Spleen (tissue), 13 donors: Measurements from ENCODE around the gene WDR70. TPM values are rescaled to one million over a fixed set of nuclear protein-coding genes. Genes with fewer than 3 reads are reported as not detected.
"Not testable (repeated sequence)": the region's sequence is repeated elsewhere in the genome, so short reads cannot be mapped to it uniquely, and the experiment has no call there.

Experiments
- DNase-seq: peaks from one replicate; pipeline ENCODE4 v3.0.0-alpha.2; 2020
- H3K27ac ChIP-seq, 8 donors: fragments of 200-600 bp; sonication (generic) in 7 of 8; 1 replicate in 4 of 8; 2 replicates in 4 of 8; pipeline versions ENCODE4 v1.5.0 to v1.8.0; 2016 to 2021; ENCODE audit warnings: inconsistent platforms in 4 of 8, mild to moderate bottlenecking in 4 of 8, moderate library complexity in 1 of 8
- H3K27me3 ChIP-seq, 7 donors: fragments of 200-600 bp; sonication (generic) in 6 of 7; replicated peaks in 1 of 7; 1 replicate in 4 of 7; 2 replicates in 3 of 7; pipeline versions ENCODE4 v1.5.0 to v1.8.0; 2016 to 2021; ENCODE audit warnings: inconsistent platforms in 3 of 7, mild to moderate bottlenecking in 1 of 7
- H3K36me3 ChIP-seq, 6 donors: fragments of 200-600 bp; sonication (generic) in 5 of 6; 1 replicate in 4 of 6; 2 replicates in 2 of 6; pipeline versions ENCODE4 v1.5.0 to v1.8.0; 2016 to 2021; ENCODE audit warnings: inconsistent platforms in 2 of 6
- H3K4me1 ChIP-seq, 6 donors: fragments of 200-600 bp; sonication (generic) in 5 of 6; 1 replicate in 3 of 6; 2 replicates in 3 of 6; pipeline versions ENCODE4 v1.5.0 to v1.8.0; 2016 to 2021; ENCODE audit warnings: inconsistent platforms in 3 of 6
- H3K4me3 ChIP-seq, 8 donors: fragments of 200-600 bp; sonication (generic) in 7 of 8; 1 replicate in 4 of 8; 2 replicates in 4 of 8; pipeline versions ENCODE4 v1.5.0 to v1.8.0; 2016 to 2021; ENCODE audit warnings: inconsistent platforms in 4 of 8, mild to moderate bottlenecking in 4 of 8, moderate library complexity in 2 of 8
- H3K9me3 ChIP-seq, 8 donors: fragments of 200-600 bp; sonication (generic) in 7 of 8; 1 replicate in 4 of 8; 2 replicates in 4 of 8; pipeline versions ENCODE4 v1.5.0 to v1.8.0; 2016 to 2021; ENCODE audit warnings: inconsistent platforms in 4 of 8
- POLR2A ChIP-seq, 3 donors: fragments of 450-650 bp; IDR thresholded peaks; one replicate each; pipeline ENCODE4 v1.5.1; 2017; ENCODE audit warnings: antibody characterized with exemption in 3 of 3, mild to moderate bottlenecking in 1 of 3
- POLR2AphosphoS5 ChIP-seq, 3 donors: sonication (generic); formaldehyde crosslinking; IDR thresholded peaks; one replicate each; pipeline ENCODE4 v1.5.1; 2017; ENCODE audit warnings: antibody characterized with exemption in 3 of 3
- WGBS, 5 donors: extraction: QIAGEN DNeasy Blood & Tissue Kit in 3 of 5; methylation state at CpG; one replicate each; pipeline versions ENCODE4 v1.1.5 to v1.1.7; 2013 to 2018; 5-methylcytosine and 5-hydroxymethylcytosine counted together
- intact Hi-C: fragments of 100-400 bp; cut with DNase I; formaldehyde crosslinking; loops from one replicate; pipeline ENCODE4 v1.15.0; 2023; ENCODE audit warnings: low total_unique reads
- long read RNA-seq, 2 donors: transcript quantifications; one replicate each; lab custom pipeline, GENCODE V29; 2026
- polyA plus RNA-seq, 3 donors: library from polyadenylated mRNA; stranded (reverse); fragments of 200-250 nt; gene quantifications; one replicate each; pipeline ENCODE4 v1.2.1, GENCODE V29; 2013
- total RNA-seq, 7 donors: library from RNA; depleted of rRNA in 3 of 7; stranded (reverse); fragments of >200 nt in 3 of 7; fragmentation: NEBNext Ultra II Directional in 4 of 7; extraction: Animal tissue kit (Norgen Biotek cat#: 25700) in 4 of 7; gene quantifications; one replicate each; pipeline versions ENCODE4 v1.1.0 to v1.2.1, GENCODE V29; 2016 to 2021
- TF ChIP-seq, protein P1 (sequence below), 11 experiments: fragments of 200-600 bp in 7 of 11; fragments of 450-650 bp in 4 of 11; sonication (generic) in 4 of 11; IDR thresholded peaks in 8 of 11; conservative IDR thresholded peaks in 3 of 11; 1 replicate in 7 of 11; 2 replicates in 4 of 11; pipeline versions ENCODE4 v1.4.0 to v1.8.0; 2016 to 2021; ENCODE audit warnings: antibody characterized with exemption in 11 of 11, inconsistent platforms in 4 of 11, mild to moderate bottlenecking in 1 of 11
- donor health status: healthy with polysubstance abuse.
- donor health status: DM: no; HTN: no; CAD: no; lungs with moderate emphysema.
- donor health status: DM: no; HTN: no; CAD: no.
- donor health status: Bipolar disorder and iron deficiency.
- donor health status: healthy.
- donor health status: DM: no; HTN: no; CAD: no.
- donor health status: DM: yes; HTN: yes; CAD: no.

Gene WDR70
- total RNA-seq = 10 to 100 TPM; 32.6 to 51.7 (median 35.7) TPM
- 10 to 100 TPM; 24.7 to 33.0 (median 25.0) TPM for polyA plus RNA-seq
- long read RNA-seq, donor 1, partial matches to known transcripts = 0 of 6 reads
- long read RNA-seq, donor 1, other reads (novel, unspliced or antisense) = 0 of 6 reads
- long read RNA-seq, donor 2, partial matches to known transcripts = 0 of 6 reads
- long read RNA-seq, donor 2, other reads (novel, unspliced or antisense) = 0 of 6 reads

DNA sequence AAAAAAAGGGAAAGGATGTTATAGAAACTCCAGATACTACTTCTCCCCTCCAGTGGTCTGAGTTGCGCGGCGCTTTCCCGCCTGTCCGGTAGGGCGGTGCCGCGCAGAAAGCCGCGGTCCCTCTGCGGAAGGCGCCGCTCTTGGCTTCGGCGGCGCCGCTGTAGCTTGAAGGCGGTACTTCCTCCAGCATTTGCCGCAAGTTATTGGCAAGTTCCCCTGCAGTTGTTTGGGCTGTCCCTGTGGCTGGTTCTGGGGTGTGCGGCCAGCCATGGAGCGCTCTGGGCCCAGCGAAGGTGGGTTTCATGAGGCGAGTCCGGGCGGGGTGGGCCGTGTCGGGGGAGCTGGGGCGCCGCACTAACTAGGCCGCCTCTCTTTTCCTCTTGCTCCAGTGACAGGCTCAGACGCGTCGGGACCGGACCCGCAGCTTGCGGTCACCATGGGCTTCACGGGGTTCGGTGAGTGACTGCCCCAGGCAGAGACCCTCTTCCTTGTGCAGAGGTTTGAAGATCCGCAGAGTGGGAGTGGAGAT is at the start of gene WDR70:
TSS of gene WDR70 (plus strand) at position 219 of the 529 bp plus-strand sequence. CDS start at position 269, 50 bp downstream.
- intact Hi-C loops, H3K27me3 ChIP-seq, H3K9me3 ChIP-seq: not testable (repeated sequence)
- Histone ChIP-seq H3K36me3 (peaks cover 0 to 36% (median 27%) of the 10 kb centered on the region in 6 donors), H3K27ac (peak within 1 kb of the TSS; percentile 41 to 84 (median 73)), H3K4me3 (peak within 1 kb of the TSS; percentile 70 to 95 (median 88)), H3K4me1 (peaks cover 0 to 29% (median 21%) of the 10 kb centered on the region in 6 donors)
- WGBS, 5 donors = 0% methylated on average over 29 to 39 of the region's 39 CpGs
- TF ChIP-seq POLR2AphosphoS5 (IDR thresholded peaks at IDR 0.05) = peak; percentile 84 to 90 (median 86)
- TF ChIP-seq, protein P1, sequence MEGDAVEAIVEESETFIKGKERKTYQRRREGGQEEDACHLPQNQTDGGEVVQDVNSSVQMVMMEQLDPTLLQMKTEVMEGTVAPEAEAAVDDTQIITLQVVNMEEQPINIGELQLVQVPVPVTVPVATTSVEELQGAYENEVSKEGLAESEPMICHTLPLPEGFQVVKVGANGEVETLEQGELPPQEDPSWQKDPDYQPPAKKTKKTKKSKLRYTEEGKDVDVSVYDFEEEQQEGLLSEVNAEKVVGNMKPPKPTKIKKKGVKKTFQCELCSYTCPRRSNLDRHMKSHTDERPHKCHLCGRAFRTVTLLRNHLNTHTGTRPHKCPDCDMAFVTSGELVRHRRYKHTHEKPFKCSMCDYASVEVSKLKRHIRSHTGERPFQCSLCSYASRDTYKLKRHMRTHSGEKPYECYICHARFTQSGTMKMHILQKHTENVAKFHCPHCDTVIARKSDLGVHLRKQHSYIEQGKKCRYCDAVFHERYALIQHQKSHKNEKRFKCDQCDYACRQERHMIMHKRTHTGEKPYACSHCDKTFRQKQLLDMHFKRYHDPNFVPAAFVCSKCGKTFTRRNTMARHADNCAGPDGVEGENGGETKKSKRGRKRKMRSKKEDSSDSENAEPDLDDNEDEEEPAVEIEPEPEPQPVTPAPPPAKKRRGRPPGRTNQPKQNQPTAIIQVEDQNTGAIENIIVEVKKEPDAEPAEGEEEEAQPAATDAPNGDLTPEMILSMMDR (IDR thresholded peaks at IDR 0.05 in 8 of 11, conservative IDR thresholded peaks at IDR 0.05 in 3 of 11) = peak; percentile 12 to 79 (median 58)
- peak; percentile 96 for DNase-seq

DNA sequence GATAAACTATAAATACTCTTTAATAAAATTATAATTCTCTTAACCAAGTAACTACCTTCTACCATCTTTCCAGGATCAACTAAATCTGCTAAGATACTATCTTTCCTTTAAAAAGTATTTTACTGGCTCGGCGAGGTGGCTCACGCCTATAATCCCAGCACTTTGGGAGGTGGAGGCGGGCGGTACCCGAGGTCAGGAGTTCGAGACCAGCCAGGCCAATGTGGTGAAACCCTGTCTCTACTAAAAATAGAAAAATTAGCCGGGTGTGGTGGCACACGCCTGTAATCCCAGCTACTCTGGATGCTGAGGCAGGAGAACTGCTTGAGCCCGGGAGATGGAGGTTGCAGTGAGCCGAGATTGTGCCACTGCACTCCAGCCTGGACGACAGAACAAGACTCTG is 44.4 kb upstream of the WDR70 start:
- H3K4me1 ChIP-seq, intact Hi-C loops, H3K27me3 ChIP-seq, H3K9me3 ChIP-seq, H3K4me3 ChIP-seq, H3K27ac ChIP-seq, DNase-seq: not testable (repeated sequence)
- 92 to 96% (median 95%) methylated on average over 12 of the region's 12 CpGs for WGBS, 5 donors
- H3K36me3 ChIP-seq = peaks cover 0 to 100% (median 79%) of the 10 kb centered on the region in 6 donors

DNA sequence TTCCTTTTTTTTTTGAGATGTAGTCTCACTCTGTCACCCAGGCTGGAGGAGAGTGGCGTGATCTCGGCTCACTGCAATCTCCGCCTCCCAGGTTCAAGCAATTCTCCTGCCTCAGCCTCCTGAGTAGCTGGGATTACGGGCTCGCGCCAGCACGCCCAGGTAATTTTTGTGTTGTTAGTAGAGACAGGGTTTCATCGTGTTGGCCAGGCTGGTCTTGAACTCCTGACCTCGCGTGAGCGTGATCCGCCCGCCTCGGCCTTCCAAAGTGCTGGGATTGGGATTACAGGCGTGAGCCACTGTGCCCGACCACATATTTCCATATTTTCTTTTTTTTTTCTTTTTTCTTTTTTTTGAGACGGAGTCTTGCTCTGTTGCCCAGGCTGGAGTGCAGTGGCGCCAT is 36.4 kb upstream of the WDR70 start:
- H3K4me3 ChIP-seq, H3K4me1 ChIP-seq, intact Hi-C loops, H3K27me3 ChIP-seq, H3K9me3 ChIP-seq, H3K27ac ChIP-seq: not testable (repeated sequence)
- peaks cover 4 to 100% (median 93%) of the 10 kb centered on the region in 6 donors for H3K36me3 ChIP-seq
- DNase-seq = peak; percentile 44
- 96 to 99% (median 98%) methylated on average over 18 of the region's 18 CpGs for whole genome bisulfite sequencing, 5 donors

DNA sequence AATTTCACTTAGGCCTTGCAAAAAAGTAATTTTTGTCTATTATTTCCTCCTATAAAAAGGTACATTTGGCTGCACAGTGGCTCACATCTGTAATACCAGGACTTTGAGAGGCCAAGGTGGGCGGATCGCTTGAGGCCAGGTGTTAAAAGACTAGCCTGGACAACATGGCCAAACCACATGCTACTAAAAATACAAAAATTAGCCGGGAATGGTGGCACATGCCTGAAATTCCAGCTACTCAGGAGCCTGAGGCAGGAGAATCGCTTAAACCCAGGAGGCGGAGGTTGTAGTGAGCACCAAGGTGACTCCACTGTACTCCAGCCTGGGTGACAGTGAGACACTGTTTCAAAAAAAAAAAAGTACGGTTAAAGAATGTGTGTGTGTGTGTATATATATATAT is 24.0 kb upstream of the WDR70 start:
- 95 to 99% (median 98%) methylated on average over 6 of the region's 6 CpGs for WGBS, 5 donors
- no peaks in the 10 kb centered on the region for H3K4me1 ChIP-seq
- no peak for TF ChIP-seq POLR2AphosphoS5 (IDR thresholded peaks at IDR 0.05)
- TF ChIP-seq, protein P1 (IDR thresholded peaks at IDR 0.05 in 8 of 11, conservative IDR thresholded peaks at IDR 0.05 in 3 of 11) = no peak
- TF ChIP-seq POLR2A (IDR thresholded peaks at IDR 0.05) = no peak
- no peaks in the 10 kb centered on the region for H3K9me3 ChIP-seq
- H3K27ac ChIP-seq = no peak overlapping the region
- DNase-seq = peak; percentile 17
- intact Hi-C loops = no loop called here
- H3K36me3 ChIP-seq = peaks cover 6 to 98% (median 74%) of the 10 kb centered on the region in 6 donors
- no peaks in the 10 kb centered on the region for H3K27me3 ChIP-seq
- H3K4me3 ChIP-seq = no peak overlapping the region

DNA sequence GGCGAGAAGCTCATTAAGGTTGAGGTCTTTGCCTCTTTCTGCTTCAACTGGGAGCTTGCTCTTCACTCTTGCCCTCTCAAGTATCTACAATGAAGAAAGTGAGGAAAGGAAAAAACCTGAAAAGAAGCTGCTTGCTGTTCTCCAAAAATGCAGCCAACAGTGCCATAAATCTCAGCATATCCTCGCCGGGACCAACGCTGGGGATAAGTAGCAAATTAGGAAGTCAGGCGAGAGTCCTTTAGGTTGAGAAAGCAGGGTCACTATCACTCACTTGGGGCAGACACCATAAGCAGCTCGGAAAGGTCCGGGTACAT is 8.6 kb upstream of the WDR70 start:
- intact Hi-C loops = no loop called here
- DNase-seq = no peak
- Histone ChIP-seq H3K4me3 (peak overlapping the region; percentile 73 to 97 (median 92)), H3K27me3 (no peaks in the 10 kb centered on the region), H3K27ac (peak overlapping the region; percentile 30 to 91 (median 84)), H3K4me1 (peaks cover 19 to 59% (median 45%) of the 10 kb centered on the region in 6 donors), H3K9me3 (no peaks in the 10 kb centered on the region), H3K36me3 (peaks cover 0 to 20% (median 0%) of the 10 kb centered on the region in 6 donors)
- TF ChIP-seq POLR2AphosphoS5 (IDR thresholded peaks at IDR 0.05) (no peak), POLR2A (IDR thresholded peaks at IDR 0.05) (no peak)
- TF ChIP-seq, protein P1 (IDR thresholded peaks at IDR 0.05 in 8 of 11, conservative IDR thresholded peaks at IDR 0.05 in 3 of 11) = no peak
- WGBS, 5 donors = 0 to 2% (median 0%) methylated on average over 7 of the region's 7 CpGs
